ENCODE results near the gene DPYSL5. TPM values are rescaled to one million over a fixed set of nuclear protein-coding genes. Genes with fewer than 3 reads are reported as not detected.

DPYSL5 gene
- total and polyA plus RNA-seq, 9 of the 15 experiments (the other 6 are each of a cell fraction or from before 2014, with no cell fraction given) = 0.06 TPM; not detected in 8

DNA sequence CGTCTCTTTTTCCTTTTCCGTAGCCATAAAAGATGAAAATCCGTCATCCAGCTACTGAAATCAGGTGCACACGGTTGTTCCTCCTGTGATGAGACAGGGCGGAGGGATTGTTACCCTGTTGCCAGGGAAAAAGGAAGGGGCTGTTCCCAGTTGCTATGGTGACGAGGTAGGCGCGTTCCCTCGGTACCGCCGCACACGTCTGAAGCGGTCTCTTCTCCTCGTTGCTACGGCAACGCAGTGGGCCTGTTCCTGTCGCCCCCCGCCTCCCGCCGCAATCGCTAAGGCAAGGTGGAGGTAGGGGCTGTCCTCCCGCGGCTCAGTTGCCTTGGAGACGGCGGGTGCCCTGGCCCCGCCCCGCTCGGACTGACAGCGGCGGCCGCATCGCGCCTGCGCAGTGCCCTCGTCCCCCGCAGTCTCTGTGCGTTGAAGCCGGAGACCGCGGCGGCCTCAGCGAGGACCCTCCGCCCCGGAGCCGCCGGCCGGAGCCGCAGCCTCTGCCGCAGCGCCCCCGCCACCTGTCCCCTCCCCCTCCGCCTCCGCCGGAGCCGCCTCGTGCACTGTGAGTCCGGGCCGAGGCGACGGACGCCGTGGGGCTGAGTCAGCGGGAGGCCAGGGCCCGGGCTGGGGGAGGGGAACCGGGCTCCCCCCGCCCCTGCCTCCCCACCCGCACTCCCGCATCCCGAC, 122.5 kb downstream of the DPYSL5 start, which contains the start of gene MAPRE3:
TSS of gene MAPRE3 (plus strand) at position 394 of the 684 bp plus-strand sequence. CDS start 51,582 bp downstream, outside the sequence.
- Histone ChIP-seq H3K27ac (ENCODE audit: extremely low read depth, low read depth, low read length) (peak within 1 kb of the TSS; percentile 82), H3K4me2 (ENCODE audit: insufficient read depth, low read length) (peak within 1 kb of the TSS; percentile 96), H2AFZ (ENCODE audit: low read depth, low read length) (peak within 1 kb of the TSS; percentile 88), H4K20me1 (replicated peaks; ENCODE audit: control insufficient read depth, insufficient read depth, low read length) (no peaks in the 10 kb centered on the region), H3K36me3 (ENCODE audit: control insufficient read depth, insufficient read depth, low read length) (no peaks in the 10 kb centered on the region), H3K9me3 (replicated peaks; ENCODE audit: control insufficient read depth, insufficient read depth, low read depth, low read length) (no peaks in the 10 kb centered on the region), H3K9ac (ENCODE audit: insufficient read depth in 1 of 2, low read depth in 2 of 2, low read length in 2 of 2) (peak within 1 kb of the TSS; percentile 85 to 92), H3K4me1 (replicated peaks in 1 of 2; ENCODE audit: control insufficient read depth in 2 of 2, insufficient read depth in 2 of 2, low read length in 2 of 2) (peaks cover 26 to 34% of the 10 kb centered on the region in 2 experiments; a peak in 4 of 5 replicates), H3K79me2 (ENCODE audit: control insufficient read depth, insufficient read depth, low read length) (peaks cover 51% of the 10 kb centered on the region), H3K4me3 (peak within 1 kb of the TSS; percentile 72), H3K27me3 (ENCODE audit: control insufficient read depth in 2 of 2, insufficient read depth in 2 of 2, low read length in 2 of 2) (peaks cover 5% of the 10 kb centered on the region in 2 experiments; a peak in 1 of 5 replicates), H3K9me1 (ENCODE audit: control insufficient read depth, insufficient read depth, low read length) (no peaks in the 10 kb centered on the region)
- ChIA-PET POLR2A (interaction anchor here (0.6 to 1.5 kb wide), 3 partner anchors 11 to 37 kb away, joined by 3 to 5 read pairs (median 5); no protein-coding TSS in a partner anchor), CTCF (ENCODE audit: low intra/inter-chr PET ratio) (interaction anchor here (0.6 to 0.9 kb wide), 2 partner anchors 9 to 375 kb away, joined by 3 read pairs; no protein-coding TSS in a partner anchor)
- WGBS (ENCODE audit: insufficient coverage, low coverage, missing lambda C conversion rate) = under 1% methylated on average over 22 of the region's 69 CpGs
- ATAC-seq (peak; percentile 85), FAIRE-seq (peak; percentile 72), DNase-seq (ENCODE audit: extremely low read depth in 1 of 4, low spot score in 3 of 4) (peak; percentile 86 to 97 (median 94))
- BruUV-seq (replicated peaks) = no TSS peak
- in situ Hi-C loops (cut with MboI) (no loop called here), intact Hi-C loops (cut with micrococcal nuclease) (loop anchor here (2.0 kb wide), 1 partner anchor 46 kb away; no protein-coding TSS in a partner anchor)
- TF ChIP-seq, protein P1, sequence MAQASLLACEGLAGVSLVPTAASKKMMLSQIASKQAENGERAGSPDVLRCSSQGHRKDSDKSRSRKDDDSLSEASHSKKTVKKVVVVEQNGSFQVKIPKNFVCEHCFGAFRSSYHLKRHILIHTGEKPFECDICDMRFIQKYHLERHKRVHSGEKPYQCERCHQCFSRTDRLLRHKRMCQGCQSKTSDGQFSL (CRISPR knock-in tag; IDR thresholded peaks at IDR 0.05) = peak; percentile 69
- TF ChIP-seq, protein P1 (tag; IDR thresholded peaks at IDR 0.05) = no peak
- TF ChIP-seq KDM1A (IDR thresholded peaks at IDR 0.05) (peak in 1 of 2 experiments; percentile 8; a peak in 1 of 4 replicates), ATF1 (CRISPR knock-in tag; IDR thresholded peaks at IDR 0.05) (no peak), ATF1 (tag; IDR thresholded peaks at IDR 0.05) (0 out of 2 replicates have a peak, but pooled peaks have one; percentile 15), SMAD1 (IDR thresholded peaks at IDR 0.05; ENCODE audit: low read depth, low read length, partially characterized antibody) (no peak), JUND (IDR thresholded peaks at IDR 0.05; ENCODE audit: borderline replicate concordance, low read depth, low read length) (peak; percentile 32; the same call in 1 of the 2 replicates), JUND (tag; IDR thresholded peaks at IDR 0.05; ENCODE audit: borderline replicate concordance, low read depth, low read length) (no peak), FOXK1 (CRISPR knock-in tag; IDR thresholded peaks at IDR 0.05; ENCODE audit: borderline replicate concordance) (0 out of 2 replicates have a peak, but pooled peaks have one; percentile 44), ATF7 (IDR thresholded peaks at IDR 0.05) (peak; percentile 27; the same call in 1 of the 2 replicates), EP400 (IDR thresholded peaks at IDR 0.05) (no peak), MYNN (IDR thresholded peaks at IDR 0.05) (peak; percentile 92; the same call in 1 of the 2 replicates), MYNN (CRISPR knock-in tag; IDR thresholded peaks at IDR 0.05) (no peak), CTBP1 (IDR thresholded peaks at IDR 0.05; ENCODE audit: borderline replicate concordance) (peak; percentile 78; the same call in 1 of the 2 replicates), CXXC5 (CRISPR knock-in tag; IDR thresholded peaks at IDR 0.05) (peak; percentile 77), RBM22 (IDR thresholded peaks at IDR 0.05; ENCODE audit: low read depth, low read length, poor library complexity, severe bottlenecking) (peak; percentile 85)
- TF ChIP-seq, protein P2, sequence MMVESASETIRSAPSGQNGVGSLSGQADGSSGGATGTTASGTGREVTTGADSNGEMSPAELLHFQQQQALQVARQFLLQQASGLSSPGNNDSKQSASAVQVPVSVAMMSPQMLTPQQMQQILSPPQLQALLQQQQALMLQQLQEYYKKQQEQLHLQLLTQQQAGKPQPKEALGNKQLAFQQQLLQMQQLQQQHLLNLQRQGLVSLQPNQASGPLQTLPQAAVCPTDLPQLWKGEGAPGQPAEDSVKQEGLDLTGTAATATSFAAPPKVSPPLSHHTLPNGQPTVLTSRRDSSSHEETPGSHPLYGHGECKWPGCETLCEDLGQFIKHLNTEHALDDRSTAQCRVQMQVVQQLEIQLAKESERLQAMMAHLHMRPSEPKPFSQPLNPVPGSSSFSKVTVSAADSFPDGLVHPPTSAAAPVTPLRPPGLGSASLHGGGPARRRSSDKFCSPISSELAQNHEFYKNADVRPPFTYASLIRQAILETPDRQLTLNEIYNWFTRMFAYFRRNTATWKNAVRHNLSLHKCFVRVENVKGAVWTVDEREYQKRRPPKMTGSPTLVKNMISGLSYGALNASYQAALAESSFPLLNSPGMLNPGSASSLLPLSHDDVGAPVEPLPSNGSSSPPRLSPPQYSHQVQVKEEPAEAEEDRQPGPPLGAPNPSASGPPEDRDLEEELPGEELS (CRISPR knock-in tag; IDR thresholded peaks at IDR 0.05; ENCODE audit: borderline replicate concordance) = no peak
- TF ChIP-seq, protein P3, sequence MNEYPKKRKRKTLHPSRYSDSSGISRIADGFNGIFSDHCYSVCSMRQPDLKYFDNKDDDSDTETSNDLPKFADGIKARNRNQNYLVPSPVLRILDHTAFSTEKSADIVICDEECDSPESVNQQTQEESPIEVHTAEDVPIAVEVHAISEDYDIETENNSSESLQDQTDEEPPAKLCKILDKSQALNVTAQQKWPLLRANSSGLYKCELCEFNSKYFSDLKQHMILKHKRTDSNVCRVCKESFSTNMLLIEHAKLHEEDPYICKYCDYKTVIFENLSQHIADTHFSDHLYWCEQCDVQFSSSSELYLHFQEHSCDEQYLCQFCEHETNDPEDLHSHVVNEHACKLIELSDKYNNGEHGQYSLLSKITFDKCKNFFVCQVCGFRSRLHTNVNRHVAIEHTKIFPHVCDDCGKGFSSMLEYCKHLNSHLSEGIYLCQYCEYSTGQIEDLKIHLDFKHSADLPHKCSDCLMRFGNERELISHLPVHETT (CRISPR knock-in tag; conservative IDR thresholded peaks at IDR 0.05 in 1 of 2, IDR thresholded peaks at IDR 0.05 in 1 of 2) = peak in 1 of 2 experiments; percentile 81; a peak in 2 of 4 replicates

Data from K562 (cell line).